K562 (cell line): ENCODE results near the gene ZFP62. TPM values are rescaled to one million over a fixed set of nuclear protein-coding genes. Genes with fewer than 3 reads are reported as not detected.

Experiments used
- CHD1 ChIP-seq: fragments of 200-600 bp; sonication (generic); IDR thresholded peaks from one replicate; pipeline ENCODE4 v1.6.1; 2012; ENCODE audit warnings: mild to moderate bottlenecking, moderate library complexity, low read length, inconsistent platforms
- ELF1 ChIP-seq: fragments of 200-800 bp; sonication (Bioruptor generic); IDR thresholded peaks from 2 replicates; pipeline ENCODE4 v1.6.1; 2016; ENCODE audit warnings: missing genetic modification characterization, missing compliant biosample characterization
- JUND ChIP-seq, 2 experiments: IDR thresholded peaks; 2 replicates in 1 of 2; 3 replicates in 1 of 2; pipeline ENCODE4 v1.6.1; 2011; ENCODE audit warnings: borderline replicate concordance in 2 of 2, low read depth in 2 of 2, low read length in 2 of 2, improper control_type of control experiment in 1 of 2, missing biosample characterization in 1 of 2, missing genetic modification characterization in 1 of 2, missing genetic modification reagents in 1 of 2
- KDM1A ChIP-seq, 2 experiments: fragments of 450-650 bp; IDR thresholded peaks; 2 replicates each; pipeline ENCODE4 v1.6.1; 2016; ENCODE audit warnings: mild to moderate bottlenecking in 2 of 2
- MEF2A ChIP-seq: IDR thresholded peaks from 2 replicates; pipeline ENCODE4 v1.6.1; 2011; ENCODE audit warnings: low read depth, mild to moderate bottlenecking, low read length, moderate library complexity; ENCODE audit not compliant: control insufficient read depth
- NR2C1 ChIP-seq, 2 experiments: fragments of 450-650 bp; IDR thresholded peaks; 2 replicates each; pipeline ENCODE4 v1.6.1; 2017; ENCODE audit warnings: mild to moderate bottlenecking in 2 of 2, antibody characterized with exemption in 1 of 2, inconsistent platforms in 1 of 2, missing compliant biosample characterization in 1 of 2, missing genetic modification characterization in 1 of 2
- POLR2AphosphoS2 ChIP-seq: IDR thresholded peaks from 2 replicates; pipeline ENCODE4 v1.6.1; 2012; ENCODE audit warnings: low read length, improper control_type of control experiment
- RBFOX2 ChIP-seq: fragments of 200-400 bp; formaldehyde crosslinking; IDR thresholded peaks from 2 replicates; pipeline ENCODE4 v1.6.1; 2017; ENCODE audit warnings: low read depth, mild to moderate bottlenecking, low read length, moderate library complexity
- RBM39 ChIP-seq: fragments of 200-400 bp; formaldehyde crosslinking; optimal IDR thresholded peaks from 2 replicates; pipeline ENCODE3; 2018; ENCODE audit warnings: low read depth, low read length
- ZNF133 ChIP-seq: fragments of 250-450 bp; sonication (Bioruptor Pico); IDR thresholded peaks from 2 replicates; pipeline ENCODE4 v1.4.0; 2020; ENCODE audit warnings: mild to moderate bottlenecking
- ZNF140 ChIP-seq: fragments of 250-450 bp; sonication (Bioruptor Pico); IDR thresholded peaks from 2 replicates; pipeline ENCODE4 v1.8.0; 2021; ENCODE audit warnings: moderate library complexity, mild to moderate bottlenecking, inconsistent platforms
- polyA plus RNA-seq, 8 experiments: library from polyadenylated mRNA; depleted of rRNA in 4 of 8; stranded (reverse) in 5 of 8; unstranded in 3 of 8; fragments of >200 nt; fragmentation: Nextera tagmentation in 2 of 8; fragmentation: Illumina TruSeq in 1 of 8; extraction: Ambion mirVana in 2 of 8; extraction: Trizol in 1 of 8; gene quantifications; 2 replicates each; pipeline versions ENCODE4 v1.2.1 to v1.2.3, GENCODE V29; 2011 to 2014; ENCODE audit warnings: inconsistent platforms in 1 of 8, missing spikeins in 1 of 8
- total RNA-seq, 7 experiments: library from RNA; depleted of rRNA in 6 of 7; stranded (reverse); fragments of >200 nt in 6 of 7; fragmentation: Illumina TruSeq in 2 of 7; extraction: Trizol in 2 of 7; gene quantifications; 2 replicates each; pipeline versions ENCODE4 v1.2.1 to v1.2.3, GENCODE V29; 2011 to 2021; ENCODE audit warnings: low replicate concordance in 1 of 7
- TF ChIP-seq, protein P1 (sequence below): fragments of 450-650 bp; IDR thresholded peaks from 2 replicates; pipeline ENCODE4 v1.6.1; 2017; ENCODE audit warnings: antibody characterized with exemption
- TF ChIP-seq, protein P2 (sequence below): fragments of 250-450 bp; sonication (Bioruptor Pico); IDR thresholded peaks from 2 replicates; pipeline ENCODE4 v1.5.0; 2021; ENCODE audit warnings: mild to moderate bottlenecking, borderline replicate concordance
- TF ChIP-seq, protein P3 (sequence below): IDR thresholded peaks from 2 replicates; pipeline ENCODE4 v1.6.1; 2014; ENCODE audit warnings: antibody characterized with exemption
- TF ChIP-seq, protein P4 (sequence below): fragments of 250-450 bp; sonication (Bioruptor Pico); IDR thresholded peaks from 2 replicates; pipeline ENCODE4 v1.8.0; 2021; ENCODE audit warnings: moderate library complexity, mild to moderate bottlenecking, inconsistent platforms
- TF ChIP-seq, protein P5 (sequence below): fragments of 450-650 bp; IDR thresholded peaks from 2 replicates; pipeline ENCODE4 v1.6.1; 2018; ENCODE audit not compliant: partially characterized antibody

The ZFP62 gene
- total and polyA plus RNA-seq, 9 of the 15 experiments (the other 6 are each of a cell fraction or from before 2014, with no cell fraction given), result 12.2 to 37.5 (median 25.0) TPM

DNA sequence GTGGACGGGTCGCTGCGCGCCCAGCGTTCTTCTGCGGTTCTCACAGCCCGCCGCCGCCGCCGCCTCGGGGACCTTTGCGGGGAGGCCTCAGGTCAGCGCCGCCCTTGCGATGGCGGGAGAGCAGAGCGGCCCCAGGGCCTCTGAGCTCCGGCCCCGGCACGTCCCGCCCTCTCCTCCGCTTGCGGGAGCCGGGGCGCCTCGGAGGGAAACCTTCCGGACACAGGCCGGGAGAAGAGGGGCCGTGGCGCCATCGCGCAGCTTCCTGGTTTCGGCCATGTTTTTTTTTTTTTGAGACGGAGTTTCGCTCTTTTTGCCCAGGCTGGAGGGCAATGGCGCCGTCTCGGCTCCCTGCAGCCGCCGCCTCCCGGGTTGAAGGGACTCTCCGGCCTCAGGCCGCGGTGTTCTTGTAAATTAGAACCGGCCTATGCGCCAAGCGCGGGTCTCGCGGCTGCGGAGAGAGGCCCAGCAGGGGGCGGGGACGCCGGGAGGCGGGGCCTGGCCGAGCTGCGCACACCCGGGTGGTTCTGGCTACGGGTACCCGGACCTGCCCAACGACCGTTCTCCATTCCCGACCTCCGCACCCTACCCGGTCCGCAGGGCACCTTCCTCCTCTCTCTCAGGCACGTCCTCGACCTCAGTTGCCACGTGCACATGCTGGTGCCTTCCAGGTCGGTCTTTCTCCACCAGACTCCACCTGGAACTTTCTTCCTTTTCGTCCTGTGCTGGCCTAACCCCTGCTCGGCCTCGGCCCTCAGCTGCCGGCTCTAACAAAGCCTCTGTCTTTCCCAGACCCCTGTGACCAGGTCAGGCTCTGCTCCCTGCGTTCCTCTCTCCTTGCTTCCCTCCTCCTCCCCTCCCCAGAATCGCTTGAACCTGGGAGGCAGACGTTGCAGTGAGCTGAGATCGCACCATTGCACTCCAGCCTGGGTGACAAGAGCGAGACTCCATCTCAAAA lies 29.7 kb downstream of the ZFP62 start (continued):
- TF ChIP-seq, protein P1, sequence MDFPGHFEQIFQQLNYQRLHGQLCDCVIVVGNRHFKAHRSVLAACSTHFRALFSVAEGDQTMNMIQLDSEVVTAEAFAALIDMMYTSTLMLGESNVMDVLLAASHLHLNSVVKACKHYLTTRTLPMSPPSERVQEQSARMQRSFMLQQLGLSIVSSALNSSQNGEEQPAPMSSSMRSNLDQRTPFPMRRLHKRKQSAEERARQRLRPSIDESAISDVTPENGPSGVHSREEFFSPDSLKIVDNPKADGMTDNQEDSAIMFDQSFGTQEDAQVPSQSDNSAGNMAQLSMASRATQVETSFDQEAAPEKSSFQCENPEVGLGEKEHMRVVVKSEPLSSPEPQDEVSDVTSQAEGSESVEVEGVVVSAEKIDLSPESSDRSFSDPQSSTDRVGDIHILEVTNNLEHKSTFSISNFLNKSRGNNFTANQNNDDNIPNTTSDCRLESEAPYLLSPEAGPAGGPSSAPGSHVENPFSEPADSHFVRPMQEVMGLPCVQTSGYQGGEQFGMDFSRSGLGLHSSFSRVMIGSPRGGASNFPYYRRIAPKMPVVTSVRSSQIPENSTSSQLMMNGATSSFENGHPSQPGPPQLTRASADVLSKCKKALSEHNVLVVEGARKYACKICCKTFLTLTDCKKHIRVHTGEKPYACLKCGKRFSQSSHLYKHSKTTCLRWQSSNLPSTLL, result no peak
- TF ChIP-seq NR2C1 (IDR thresholded peaks at IDR 0.05) (no peak), NR2C1 (tag; IDR thresholded peaks at IDR 0.05) (no peak), RBM39 (no peak), POLR2AphosphoS2 (peak; percentile 63; the same call in 1 of the 2 replicates), MEF2A (no peak), RBFOX2 (peak; percentile 88), JUND (IDR thresholded peaks at IDR 0.05; ENCODE audit: borderline replicate concordance, low read depth, low read length) (no peak), JUND (tag; IDR thresholded peaks at IDR 0.05; ENCODE audit: borderline replicate concordance, low read depth, low read length) (no peak; the same call in 2 of the 3 replicates), ZNF133 (CRISPR knock-in tag) (no peak), CHD1 (peak; percentile 45), KDM1A (IDR thresholded peaks at IDR 0.05) (no peak), ZNF140 (CRISPR knock-in tag) (no peak), ELF1 (tag) (peak; percentile 89)
- TF ChIP-seq, protein P2, sequence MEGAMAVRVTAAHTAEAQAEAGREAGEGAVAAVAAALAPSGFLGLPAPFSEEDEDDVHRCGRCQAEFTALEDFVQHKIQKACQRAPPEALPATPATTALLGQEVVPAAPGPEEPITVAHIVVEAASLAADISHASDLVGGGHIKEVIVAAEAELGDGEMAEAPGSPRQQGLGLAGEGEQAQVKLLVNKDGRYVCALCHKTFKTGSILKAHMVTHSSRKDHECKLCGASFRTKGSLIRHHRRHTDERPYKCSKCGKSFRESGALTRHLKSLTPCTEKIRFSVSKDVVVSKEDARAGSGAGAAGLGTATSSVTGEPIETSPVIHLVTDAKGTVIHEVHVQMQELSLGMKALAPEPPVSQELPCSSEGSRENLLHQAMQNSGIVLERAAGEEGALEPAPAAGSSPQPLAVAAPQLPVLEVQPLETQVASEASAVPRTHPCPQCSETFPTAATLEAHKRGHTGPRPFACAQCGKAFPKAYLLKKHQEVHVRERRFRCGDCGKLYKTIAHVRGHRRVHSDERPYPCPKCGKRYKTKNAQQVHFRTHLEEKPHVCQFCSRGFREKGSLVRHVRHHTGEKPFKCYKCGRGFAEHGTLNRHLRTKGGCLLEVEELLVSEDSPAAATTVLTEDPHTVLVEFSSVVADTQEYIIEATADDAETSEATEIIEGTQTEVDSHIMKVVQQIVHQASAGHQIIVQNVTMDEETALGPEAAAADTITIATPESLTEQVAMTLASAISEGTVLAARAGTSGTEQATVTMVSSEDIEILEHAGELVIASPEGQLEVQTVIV (CRISPR knock-in tag), result no peak
- TF ChIP-seq, protein P3, sequence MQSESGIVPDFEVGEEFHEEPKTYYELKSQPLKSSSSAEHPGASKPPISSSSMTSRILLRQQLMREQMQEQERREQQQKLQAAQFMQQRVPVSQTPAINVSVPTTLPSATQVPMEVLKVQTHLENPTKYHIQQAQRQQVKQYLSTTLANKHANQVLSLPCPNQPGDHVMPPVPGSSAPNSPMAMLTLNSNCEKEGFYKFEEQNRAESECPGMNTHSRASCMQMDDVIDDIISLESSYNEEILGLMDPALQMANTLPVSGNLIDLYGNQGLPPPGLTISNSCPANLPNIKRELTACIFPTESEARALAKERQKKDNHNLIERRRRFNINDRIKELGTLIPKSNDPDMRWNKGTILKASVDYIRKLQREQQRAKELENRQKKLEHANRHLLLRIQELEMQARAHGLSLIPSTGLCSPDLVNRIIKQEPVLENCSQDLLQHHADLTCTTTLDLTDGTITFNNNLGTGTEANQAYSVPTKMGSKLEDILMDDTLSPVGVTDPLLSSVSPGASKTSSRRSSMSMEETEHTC, result no peak
- TF ChIP-seq, protein P4, sequence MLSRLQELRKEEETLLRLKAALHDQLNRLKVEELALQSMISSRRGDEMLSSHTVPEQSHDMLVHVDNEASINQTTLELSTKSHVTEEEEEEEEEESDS (CRISPR knock-in tag), result no peak
- TF ChIP-seq, protein P5, sequence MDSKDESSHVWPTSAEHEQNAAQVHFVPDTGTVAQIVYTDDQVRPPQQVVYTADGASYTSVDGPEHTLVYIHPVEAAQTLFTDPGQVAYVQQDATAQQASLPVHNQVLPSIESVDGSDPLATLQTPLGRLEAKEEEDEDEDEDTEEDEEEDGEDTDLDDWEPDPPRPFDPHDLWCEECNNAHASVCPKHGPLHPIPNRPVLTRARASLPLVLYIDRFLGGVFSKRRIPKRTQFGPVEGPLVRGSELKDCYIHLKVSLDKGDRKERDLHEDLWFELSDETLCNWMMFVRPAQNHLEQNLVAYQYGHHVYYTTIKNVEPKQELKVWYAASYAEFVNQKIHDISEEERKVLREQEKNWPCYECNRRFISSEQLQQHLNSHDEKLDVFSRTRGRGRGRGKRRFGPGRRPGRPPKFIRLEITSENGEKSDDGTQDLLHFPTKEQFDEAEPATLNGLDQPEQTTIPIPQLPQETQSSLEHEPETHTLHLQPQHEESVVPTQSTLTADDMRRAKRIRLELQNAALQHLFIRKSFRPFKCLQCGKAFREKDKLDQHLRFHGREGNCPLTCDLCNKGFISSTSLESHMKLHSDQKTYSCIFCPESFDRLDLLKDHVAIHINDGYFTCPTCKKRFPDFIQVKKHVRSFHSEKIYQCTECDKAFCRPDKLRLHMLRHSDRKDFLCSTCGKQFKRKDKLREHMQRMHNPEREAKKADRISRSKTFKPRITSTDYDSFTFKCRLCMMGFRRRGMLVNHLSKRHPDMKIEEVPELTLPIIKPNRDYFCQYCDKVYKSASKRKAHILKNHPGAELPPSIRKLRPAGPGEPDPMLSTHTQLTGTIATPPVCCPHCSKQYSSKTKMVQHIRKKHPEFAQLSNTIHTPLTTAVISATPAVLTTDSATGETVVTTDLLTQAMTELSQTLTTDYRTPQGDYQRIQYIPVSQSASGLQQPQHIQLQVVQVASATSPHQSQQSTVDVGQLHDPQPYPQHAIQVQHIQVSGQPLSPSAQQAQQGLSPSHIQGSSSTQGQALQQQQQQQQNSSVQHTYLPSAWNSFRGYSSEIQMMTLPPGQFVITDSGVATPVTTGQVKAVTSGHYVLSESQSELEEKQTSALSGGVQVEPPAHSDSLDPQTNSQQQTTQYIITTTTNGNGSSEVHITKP, result peak; percentile 36
